Subcutaneous adipose tissue (tissue), 4 donors: ENCODE measurements around the gene STX5. TPM values are rescaled to one million over a fixed set of nuclear protein-coding genes. Genes with fewer than 3 reads are reported as not detected.

ENCODE experiments used
- CTCF ChIP-seq: fragments of 450-650 bp; IDR thresholded peaks from one replicate; pipeline ENCODE4 v1.5.1; 2016; ENCODE audit warnings: low read depth, mild to moderate bottlenecking, control low read depth, antibody characterized with exemption, moderate library complexity
- total RNA-seq, 4 donors: library from RNA; depleted of rRNA; stranded (reverse); fragments of >200 nt; gene quantifications; one replicate each; pipeline ENCODE4 v1.1.0, GENCODE V29; 2016

STX5 gene
- total RNA-seq, 4 donors from 2014 or later = 21.2 to 38.8 (median 29.9) TPM

GRCh38 chr11:62804310-62805075, 27.4 kb downstream of the STX5 start:
- no peak for TF ChIP-seq CTCF

GRCh38 chr11:62801071-62801470, 30.8 kb downstream of the STX5 start:
- TF ChIP-seq CTCF = no peak

- TF ChIP-seq CTCF = no peak
Observed at GRCh38 chr11:62799486-62799885, 32.4 kb downstream of the STX5 start.

- no peak for TF ChIP-seq CTCF
Observed at GRCh38 chr11:62796281-62796680, 35.6 kb downstream of the STX5 start.

- no peak for TF ChIP-seq CTCF
Observed at GRCh38 chr11:62794201-62794775, 37.6 kb downstream of the STX5 start.

- TF ChIP-seq CTCF = no peak
Observed at GRCh38 chr11:62792202-62792575, 39.7 kb downstream of the STX5 start.

GRCh38 chr11:62791501-62792201, 40.2 kb downstream of the STX5 start, which contains the start of gene TMEM223:
Gene TMEM223 (minus strand): TSS chr11:62792006. CDS start chr11:62791994, 12 bp downstream.
- TF ChIP-seq CTCF = no peak
